H1 (cell line): ENCODE measurements around the gene CACNA1G. TPM values are rescaled to one million over a fixed set of nuclear protein-coding genes. Genes with fewer than 3 reads are reported as not detected.

Source experiments
- CTCF ChIA-PET: fragments of 300-600 bp; sonication (Branson Sonifier 250); formaldehyde crosslinking; loops from one replicate; lab custom pipeline; 2021; ENCODE audit not compliant: partially characterized antibody; lab: Charles Lee
- POLR2A ChIA-PET: fragments of 300-600 bp; sonication (Branson Sonifier 250); formaldehyde crosslinking; loops from one replicate; lab custom pipeline; 2021; ENCODE audit warnings: inconsistent platforms; ENCODE audit not compliant: partially characterized antibody; lab: Charles Lee
- DNase-seq, 2 experiments: peaks; one replicate each; pipeline versions ENCODE4 v3.0.0 to v3.0.0-alpha.2; 2010 to 2022; ENCODE audit warnings: low spot score in 2 of 2, low read depth in 1 of 2, mixed read lengths in 1 of 2
- FAIRE-seq: peaks from 2 replicates; lab custom pipeline; 2011; peaks lifted over from hg19 to GRCh38; lab: Jason Lieb, UNC
- H2AFZ ChIP-seq: 2 replicates; pipeline ENCODE4 v1.8.1; 2012; ENCODE audit warnings: low read length, inconsistent platforms
- H2AK5ac ChIP-seq: 2 replicates; pipeline ENCODE4 v1.6.1; 2013; ENCODE audit warnings: low read depth, low read length
- H2BK120ac ChIP-seq: replicated peaks from 2 replicates; pipeline ENCODE3; 2013; ENCODE audit warnings: low read depth, low read length, inconsistent platforms
- H2BK12ac ChIP-seq: 2 replicates; pipeline ENCODE4 v1.6.1; 2013; ENCODE audit warnings: low read depth, low read length
- H2BK15ac ChIP-seq: 2 replicates; pipeline ENCODE4 v1.6.1; 2013; ENCODE audit warnings: low read length
- H2BK20ac ChIP-seq: 2 replicates; pipeline ENCODE4 v1.6.1; 2013; ENCODE audit warnings: low read length
- H2BK5ac ChIP-seq: 2 replicates; pipeline ENCODE4 v1.6.1; 2013; ENCODE audit warnings: low read depth, low read length
- H3K14ac ChIP-seq: 2 replicates; pipeline ENCODE4 v1.6.1; 2013; ENCODE audit warnings: inconsistent platforms; ENCODE audit not compliant: insufficient read length
- H3K18ac ChIP-seq: 2 replicates; pipeline ENCODE4 v1.6.1; 2013; ENCODE audit warnings: low read length; ENCODE audit errors: extremely low read depth
- H3K23ac ChIP-seq: 2 replicates; pipeline ENCODE4 v1.6.1; 2013; ENCODE audit warnings: inconsistent platforms; ENCODE audit not compliant: insufficient read length
- H3K23me2 ChIP-seq: 2 replicates; pipeline ENCODE4 v1.6.1; 2013; ENCODE audit warnings: low read depth, low read length
- H3K27ac ChIP-seq: 2 replicates; pipeline ENCODE4 v1.6.1; 2011; ENCODE audit warnings: low read depth, low read length, inconsistent platforms
- H3K27me3 ChIP-seq, 4 experiments: replicated peaks in 1 of 4; 1 replicate in 1 of 4; 2 replicates in 3 of 4; pipeline versions ENCODE4 v1.6.1 to v1.8.1; 2011 to 2013; ENCODE audit warnings: low read length in 3 of 4, mild to moderate bottlenecking in 3 of 4, inconsistent platforms in 2 of 4, mixed read lengths in 2 of 4, moderate library complexity in 1 of 4; ENCODE audit not compliant: control insufficient read depth in 3 of 4, insufficient read depth in 3 of 4; ENCODE audit errors: extremely low read depth in 1 of 4
- H3K36me3 ChIP-seq, 4 experiments: 2 replicates each; pipeline versions ENCODE4 v1.6.1 to v1.8.1; 2011 to 2013; ENCODE audit warnings: mild to moderate bottlenecking in 4 of 4, low read length in 3 of 4, moderate library complexity in 2 of 4, control low read depth in 1 of 4, inconsistent platforms in 1 of 4; ENCODE audit not compliant: insufficient read depth in 4 of 4, control insufficient read depth in 2 of 4
- H3K4ac ChIP-seq: replicated peaks from 2 replicates; pipeline ENCODE3; 2013; ENCODE audit warnings: low read length, low read depth, mixed read lengths, inconsistent platforms; ENCODE audit not compliant: insufficient read length
- H3K4me1 ChIP-seq, 4 experiments: replicated peaks in 1 of 4; 1 replicate in 1 of 4; 2 replicates in 3 of 4; pipeline versions ENCODE4 v1.6.1 to v1.8.1; 2011 to 2013; ENCODE audit warnings: low read length in 3 of 4, inconsistent platforms in 2 of 4, mixed read lengths in 1 of 4; ENCODE audit not compliant: insufficient read depth in 4 of 4, control insufficient read depth in 3 of 4
- H3K4me2 ChIP-seq, 2 experiments: 2 replicates each; pipeline versions ENCODE4 v1.6.1 to v1.8.1; 2011 to 2013; ENCODE audit warnings: low read depth in 2 of 2, low read length in 2 of 2, control low read depth in 1 of 2, inconsistent platforms in 1 of 2, mild to moderate bottlenecking in 1 of 2; ENCODE audit not compliant: insufficient read depth in 1 of 2
- H3K4me3 ChIP-seq, 4 experiments: fragments of 200-600, 300-600 bp in 1 of 4; sonication (generic), shearing (Covaris generic), sonication (Bioruptor Twin) in 1 of 4; 2 replicates each; pipeline versions ENCODE4 v1.5.1 to v1.8.1; 2011 to 2016; ENCODE audit warnings: low read length in 4 of 4, low read depth in 3 of 4, control low read depth in 2 of 4, inconsistent platforms in 2 of 4, mild to moderate bottlenecking in 2 of 4, mixed read lengths in 1 of 4, moderate library complexity in 1 of 4; ENCODE audit not compliant: insufficient read depth in 2 of 4; ENCODE audit errors: extremely low read depth in 1 of 4
- H3K56ac ChIP-seq: replicated peaks from 2 replicates; pipeline ENCODE3; 2013; ENCODE audit warnings: low read depth, mild to moderate bottlenecking, mixed read lengths, low read length, inconsistent platforms; ENCODE audit not compliant: insufficient read length
- H3K79me1 ChIP-seq: 2 replicates; pipeline ENCODE4 v1.6.1; 2013; ENCODE audit warnings: low read depth, low read length, control low read depth
- H3K79me2 ChIP-seq, 2 experiments: 2 replicates each; pipeline versions ENCODE4 v1.6.1 to v1.8.1; 2012 to 2013; ENCODE audit warnings: low read length in 2 of 2, mild to moderate bottlenecking in 2 of 2, inconsistent platforms in 1 of 2; ENCODE audit not compliant: insufficient read depth in 2 of 2, control insufficient read depth in 1 of 2
- H3K9ac ChIP-seq, 4 experiments: replicated peaks in 1 of 4; 1 replicate in 1 of 4; 2 replicates in 3 of 4; pipeline versions ENCODE4 v1.6.1 to v1.8.1; 2011 to 2013; ENCODE audit warnings: low read depth in 3 of 4, low read length in 3 of 4, control low read depth in 2 of 4, mild to moderate bottlenecking in 2 of 4, moderate library complexity in 2 of 4, inconsistent platforms in 1 of 4; ENCODE audit errors: extremely low read depth in 1 of 4
- H3K9me3 ChIP-seq, 2 experiments: 2 replicates each; pipeline versions ENCODE4 v1.6.1 to v1.8.1; 2012 to 2013; ENCODE audit warnings: mild to moderate bottlenecking in 2 of 2, moderate library complexity in 2 of 2, control low read depth in 1 of 2, inconsistent platforms in 1 of 2, low read depth in 1 of 2, low read length in 1 of 2, mixed read lengths in 1 of 2; ENCODE audit not compliant: insufficient read depth in 2 of 2
- H4K20me1 ChIP-seq, 2 experiments: replicated peaks in 1 of 2; 2 replicates each; pipeline versions ENCODE3 to v1.8.1; 2011 to 2013; ENCODE audit warnings: inconsistent platforms in 2 of 2, low read length in 2 of 2, mild to moderate bottlenecking in 1 of 2; ENCODE audit not compliant: insufficient read depth in 2 of 2, control insufficient read depth in 1 of 2
- H4K5ac ChIP-seq: 2 replicates; pipeline ENCODE4 v1.6.1; 2013; ENCODE audit warnings: low read length, low read depth, mixed read lengths, inconsistent platforms; ENCODE audit not compliant: insufficient read length
- H4K8ac ChIP-seq: 2 replicates; pipeline ENCODE4 v1.8.0; 2013; ENCODE audit warnings: mild to moderate bottlenecking, moderate library complexity, low read length, inconsistent platforms; ENCODE audit not compliant: insufficient read depth; ENCODE audit errors: extremely low read depth
- H4K91ac ChIP-seq: replicated peaks from 2 replicates; pipeline ENCODE3; 2013; ENCODE audit warnings: low read length, mixed read lengths, inconsistent platforms; ENCODE audit not compliant: insufficient read length
- CHD2 ChIP-seq: IDR thresholded peaks from 2 replicates; pipeline ENCODE4 v1.6.1; 2012; ENCODE audit warnings: low read length, improper control_type of control experiment
- HDAC2 ChIP-seq, 2 experiments: fragments of 300-600 bp in 1 of 2; sonication (generic) in 1 of 2; IDR thresholded peaks; 2 replicates each; pipeline ENCODE4 v1.6.1; 2011 to 2012; ENCODE audit warnings: low read depth in 2 of 2, low read length in 2 of 2, mild to moderate bottlenecking in 2 of 2, moderate library complexity in 2 of 2, borderline replicate concordance in 1 of 2, inconsistent platforms in 1 of 2
- KDM4A ChIP-seq: IDR thresholded peaks from one replicate; pipeline ENCODE4 v1.7.1; 2012; ENCODE audit warnings: low read depth, mild to moderate bottlenecking, moderate library complexity, low read length, inconsistent platforms; ENCODE audit not compliant: severe bottlenecking
- MAFK ChIP-seq: IDR thresholded peaks from 2 replicates; pipeline ENCODE4 v1.6.1; 2012; ENCODE audit warnings: low read depth, mild to moderate bottlenecking, improper control_type of control experiment, low read length
- PHF8 ChIP-seq: fragments of 200-600 bp; sonication (generic); conservative IDR thresholded peaks from 2 replicates; pipeline ENCODE4 v1.7.1; 2012; ENCODE audit warnings: low read depth, mild to moderate bottlenecking, inconsistent platforms, low read length, moderate library complexity
- RAD21 ChIP-seq, 2 experiments: IDR thresholded peaks in 1 of 2; conservative IDR thresholded peaks in 1 of 2; 2 replicates each; pipeline ENCODE4 v1.6.1; 2011; ENCODE audit warnings: low read depth in 2 of 2, low read length in 2 of 2, improper control_type of control experiment in 1 of 2, inconsistent platforms in 1 of 2, mild to moderate bottlenecking in 1 of 2, moderate library complexity in 1 of 2
- RXRA ChIP-seq: IDR thresholded peaks from 2 replicates; pipeline ENCODE4 v1.6.1; 2011; ENCODE audit warnings: low read depth, mild to moderate bottlenecking, low read length, moderate library complexity; ENCODE audit not compliant: insufficient read depth
- SIN3A ChIP-seq, 2 experiments: IDR thresholded peaks in 1 of 2; conservative IDR thresholded peaks in 1 of 2; 2 replicates each; pipeline ENCODE4 v1.6.1; 2011 to 2012; ENCODE audit warnings: low read length in 2 of 2, improper control_type of control experiment in 1 of 2, low read depth in 1 of 2, mild to moderate bottlenecking in 1 of 2
- SP4 ChIP-seq: IDR thresholded peaks from 2 replicates; pipeline ENCODE4 v1.6.1; 2012; ENCODE audit warnings: low read length, inconsistent platforms
- SRF ChIP-seq: IDR thresholded peaks from 2 replicates; pipeline ENCODE4 v1.6.1; 2011; ENCODE audit warnings: mild to moderate bottlenecking, low read depth, low read length, moderate library complexity
- WGBS, 2 experiments: shearing (Covaris generic) in 1 of 2; methylation state at CpG; one replicate each; pipeline versions ENCODE4 v1.1.6 to v1.1.7; 2013 to 2015; ENCODE audit warnings: low lambda C conversion rate in 2 of 2, mixed read lengths in 2 of 2, inconsistent platforms in 1 of 2, low coverage in 1 of 2, missing lambda C conversion rate in 1 of 2; ENCODE audit not compliant: insufficient replicate concordance in 2 of 2, insufficient coverage in 1 of 2, insufficient read length in 1 of 2; ENCODE audit errors: extremely low coverage in 1 of 2, missing lambda C conversion rate in 1 of 2; 5-methylcytosine and 5-hydroxymethylcytosine counted together
- polyA plus RNA-seq, 7 experiments: library from polyadenylated mRNA; depleted of rRNA in 3 of 7; stranded (reverse) in 5 of 7; unstranded in 2 of 7; fragments of >200 nt in 5 of 7; fragments of 200-250 nt in 2 of 7; gene quantifications; 1 replicate in 5 of 7; 2 replicates in 1 of 7; 4 replicates in 1 of 7; pipeline versions ENCODE4 v1.2.1 to v1.2.3, GENCODE V29; 2011 to 2013; ENCODE audit warnings: missing spikeins in 2 of 7, mixed read lengths in 2 of 7
- total RNA-seq: library from RNA; stranded (reverse); fragmentation: NEBNext Ultra II Directional; extraction: Animal tissue kit (Norgen Biotek cat#: 25700); gene quantifications from 2 replicates; pipeline ENCODE4 v1.2.1, GENCODE V29; 2021

Gene CACNA1G
- total and polyA plus RNA-seq, 2 of the 8 experiments (the other 6 are each of a cell fraction or from before 2014, with no cell fraction given): 2.9 to 4.9 TPM

DNA sequence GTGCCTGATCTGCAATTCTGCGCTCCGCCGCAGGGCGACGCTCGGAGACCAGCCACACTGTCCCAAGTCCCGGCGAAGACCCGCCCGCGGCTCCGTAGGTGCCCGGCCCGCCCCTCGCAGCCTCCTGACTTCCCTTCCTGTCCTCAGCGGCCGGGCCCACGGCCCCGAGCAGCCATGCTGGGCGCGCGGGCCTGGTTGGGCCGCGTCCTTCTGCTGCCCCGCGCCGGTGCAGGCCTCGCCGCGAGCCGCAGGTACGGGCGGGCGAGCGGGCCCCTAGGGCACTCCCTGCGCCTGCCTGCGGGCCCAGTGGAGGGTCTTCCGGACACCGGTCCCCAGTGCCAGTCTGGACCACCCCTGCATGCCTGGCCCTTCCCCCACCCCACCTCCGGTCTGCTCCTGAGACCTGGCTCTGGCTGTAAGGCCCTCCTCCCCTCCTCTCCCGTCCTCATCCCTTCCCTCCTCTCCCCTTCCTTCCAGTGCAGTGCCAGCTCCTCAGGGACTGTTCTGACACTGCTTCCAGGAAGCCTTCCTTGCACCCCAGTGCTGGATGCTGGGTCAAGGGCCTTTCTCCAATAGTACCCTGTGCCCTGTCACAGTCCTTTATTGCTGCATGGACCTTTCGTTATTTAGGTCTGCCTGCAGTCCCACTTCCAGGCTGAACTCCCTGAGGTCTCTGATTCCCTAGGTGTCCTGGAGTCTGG, 13.3 kb upstream of the CACNA1G start, which contains the start of gene SPATA20:
Gene SPATA20 (plus strand): TSS at position 140 of the 701 bp plus-strand sequence. CDS start 35 bp downstream, at position 175.
- Histone ChIP-seq H4K8ac (peak within 1 kb of the TSS; percentile 88), H3K4me2 (peak within 1 kb of the TSS; percentile 46 to 75), H4K5ac (no peak within 1 kb of the TSS), H3K9ac (peak within 1 kb of the TSS in 1 of 4 experiments; percentile 36; a peak in 2 of 7 replicates), H3K18ac (peak within 1 kb of the TSS; percentile 95; the same call in 1 of the 2 replicates), H3K27me3 (no peaks in the 10 kb centered on the region), H3K36me3 (no peaks in the 10 kb centered on the region), H3K23ac (no peak within 1 kb of the TSS), H2BK5ac (peak within 1 kb of the TSS; percentile 47; the same call in 1 of the 2 replicates), H3K4me1 (peaks cover 6 to 20% (median 13%) of the 10 kb centered on the region in 4 experiments), H2BK20ac (no peak within 1 kb of the TSS; the same call in 1 of the 2 replicates), H2AK5ac (no peak within 1 kb of the TSS), H2BK12ac (peak within 1 kb of the TSS; percentile 60; the same call in 1 of the 2 replicates), H3K27ac (no peak within 1 kb of the TSS; the same call in 1 of the 2 replicates), H3K4ac (no peak within 1 kb of the TSS), H3K14ac (no peak within 1 kb of the TSS), H4K20me1 (no peaks in the 10 kb centered on the region), H3K4me3 (peak within 1 kb of the TSS; percentile 32 to 67 (median 57)), H4K91ac (peak within 1 kb of the TSS; percentile 66), H2BK120ac (no peak within 1 kb of the TSS), H3K56ac (peak within 1 kb of the TSS; percentile 18), H2BK15ac (peak within 1 kb of the TSS; percentile 92; the same call in 1 of the 2 replicates), H3K23me2 (peaks cover 3% of the 10 kb centered on the region; the same call in 1 of the 2 replicates), H3K79me1 (no peaks in the 10 kb centered on the region), H3K9me3 (no peaks in the 10 kb centered on the region), H3K79me2 (no peaks in the 10 kb centered on the region), H2AFZ (no peak within 1 kb of the TSS)
- FAIRE-seq (no peak), DNase-seq (peak; percentile 78 to 92)
- CTCF ChIA-PET: interaction anchor here (0.6 to 12.4 kb wide), 17 partner anchors 13 to 958 kb away, joined by 3 to 404 read pairs (median 3); no protein-coding TSS in a partner anchor
- POLR2A ChIA-PET: interaction anchor here (1.0 to 2.1 kb wide), 6 partner anchors 10 to 78 kb away, joined by 3 to 10 read pairs (median 5); partner anchors contain the start of genes CACNA1G and EPN3
- 4% methylated on average over 19 of the region's 42 CpGs; no CpG with 5 or more reads in 1 of the 2 experiments for WGBS, 2 experiments
- no peak; the same call in 1 of the 2 replicates for TF ChIP-seq CHD2
- peak; percentile 99 for TF ChIP-seq RAD21 (IDR thresholded peaks at IDR 0.05 in 1 of 2, conservative IDR thresholded peaks at IDR 0.05 in 1 of 2; ENCODE audit: low read depth in 2 of 2, low read length in 2 of 2)
- no peak for TF ChIP-seq RXRA
- TF ChIP-seq SRF: no peak
- TF ChIP-seq PHF8: peak; percentile 83
- no peak for TF ChIP-seq SP4
- peak in 1 of 2 experiments; percentile 79; a peak in 1 of 4 replicates for TF ChIP-seq SIN3A (conservative IDR thresholded peaks at IDR 0.05 in 1 of 2, IDR thresholded peaks at IDR 0.05 in 1 of 2; ENCODE audit: low read depth in 1 of 2, low read length in 2 of 2)
- no peak for TF ChIP-seq HDAC2 (IDR thresholded peaks at IDR 0.05; ENCODE audit: borderline replicate concordance in 1 of 2, low read depth in 2 of 2, low read length in 2 of 2)
- TF ChIP-seq KDM4A: peak; percentile 93
- TF ChIP-seq MAFK: no peak
